IMR-90 (cell line): ENCODE data around the gene PIP5K1B. TPM values are rescaled to one million over a fixed set of nuclear protein-coding genes. Genes with fewer than 3 reads are reported as not detected.

Experiments
- ATAC-seq: fragments of 200-7000 bp; cut with Tn5 transposase; 2 replicates; pipeline ENCODE4 v1.9.1; 2020; ENCODE audit warnings: low read depth, mild to moderate bottlenecking, moderate library complexity
- BruUV-seq: library from RNA; stranded (reverse); fragments of 400-500 nt; replicated peaks from 2 replicates; lab custom pipeline; 2021; lab: Mats Ljungman, UMichigan
- CTCF ChIA-PET: fragments of 300-600 bp; formaldehyde crosslinking; extraction: SDS; loops from one replicate; lab custom pipeline; 2021; ENCODE audit warnings: antibody characterized with exemption; lab: Yijun Ruan, JAX
- POLR2A ChIA-PET: fragments of 300-600 bp; sonication (Branson Sonifier 250); formaldehyde crosslinking; loops from one replicate; lab custom pipeline; 2022; ENCODE audit warnings: antibody characterized with exemption; ENCODE audit not compliant: unreplicated experiment; lab: Charles Lee
- DNase-seq: peaks from one replicate; pipeline ENCODE4 v3.0.0; 2013
- H2AFZ ChIP-seq: replicated peaks from 2 replicates; pipeline ENCODE3; 2013; ENCODE audit warnings: low read length, mild to moderate bottlenecking; ENCODE audit not compliant: poor library complexity
- H2AK5ac ChIP-seq: 2 replicates; pipeline ENCODE4 v1.6.1; 2013; ENCODE audit warnings: low read depth, low read length, inconsistent platforms
- H2AK9ac ChIP-seq: replicated peaks from 2 replicates; pipeline ENCODE3; 2013; ENCODE audit warnings: mild to moderate bottlenecking, low read depth, low read length, moderate library complexity; ENCODE audit not compliant: poor library complexity
- H2BK120ac ChIP-seq: 2 replicates; pipeline ENCODE4 v1.6.1; 2013; ENCODE audit warnings: low read depth, low read length, inconsistent platforms
- H2BK15ac ChIP-seq: 3 replicates; pipeline ENCODE4 v1.6.1; 2013; ENCODE audit warnings: low read depth, low read length, inconsistent platforms
- H2BK20ac ChIP-seq: 2 replicates; pipeline ENCODE4 v1.6.1; 2013; ENCODE audit warnings: low read depth, mild to moderate bottlenecking, inconsistent platforms, low read length, moderate library complexity
- H2BK5ac ChIP-seq: 2 replicates; pipeline ENCODE4 v1.6.1; 2013; ENCODE audit warnings: mild to moderate bottlenecking, low read depth, low read length, inconsistent platforms; ENCODE audit not compliant: poor library complexity, severe bottlenecking
- H3K14ac ChIP-seq: replicated peaks from 2 replicates; pipeline ENCODE4 v1.6.1; 2013; ENCODE audit warnings: low read depth, low read length, inconsistent platforms
- H3K18ac ChIP-seq: 2 replicates; pipeline ENCODE4 v1.6.1; 2013; ENCODE audit warnings: low read depth, low read length, control low read depth
- H3K23ac ChIP-seq: 2 replicates; pipeline ENCODE4 v1.6.1; 2013; ENCODE audit warnings: low read depth, low read length, inconsistent platforms
- H3K27ac ChIP-seq: 2 replicates; pipeline ENCODE4 v1.5.1; 2013; ENCODE audit warnings: mild to moderate bottlenecking, control low read depth, low read length; ENCODE audit not compliant: insufficient read depth
- H3K27me3 ChIP-seq: 2 replicates; pipeline ENCODE4 v1.6.1; 2013; ENCODE audit warnings: low read length; ENCODE audit not compliant: control insufficient read depth, insufficient read depth
- H3K36me3 ChIP-seq: 2 replicates; pipeline ENCODE4 v1.6.1; 2013; ENCODE audit warnings: low read length, mixed read lengths; ENCODE audit not compliant: control insufficient read depth, insufficient read depth
- H3K4ac ChIP-seq: 2 replicates; pipeline ENCODE4 v1.6.1; 2013; ENCODE audit warnings: low read depth, low read length, inconsistent platforms
- H3K4me1 ChIP-seq: 2 replicates; pipeline ENCODE4 v1.6.1; 2013; ENCODE audit warnings: low read length, mixed read lengths; ENCODE audit not compliant: control insufficient read depth, insufficient read depth
- H3K4me2 ChIP-seq: 2 replicates; pipeline ENCODE4 v1.6.1; 2013; ENCODE audit warnings: low read depth, mild to moderate bottlenecking, control low read depth, low read length, moderate library complexity
- H3K4me3 ChIP-seq: 2 replicates; pipeline ENCODE4 v1.5.1; 2013; ENCODE audit warnings: low read depth, mild to moderate bottlenecking, control low read depth, low read length, moderate library complexity; ENCODE audit not compliant: insufficient read depth
- H3K56ac ChIP-seq: 2 replicates; pipeline ENCODE4 v1.6.1; 2013; ENCODE audit warnings: low read length, inconsistent platforms; ENCODE audit not compliant: insufficient read depth; ENCODE audit errors: extremely low read depth
- H3K79me1 ChIP-seq, 2 experiments: 2 replicates each; pipeline ENCODE4 v1.6.1; 2013; ENCODE audit warnings: low read length in 2 of 2, inconsistent platforms in 1 of 2, low read depth in 1 of 2
- H3K9ac ChIP-seq: 2 replicates; pipeline ENCODE4 v1.6.1; 2013; ENCODE audit warnings: low read depth, low read length, control low read depth
- H3K9me1 ChIP-seq: 2 replicates; pipeline ENCODE4 v1.6.1; 2013; ENCODE audit warnings: low read length, inconsistent platforms; ENCODE audit not compliant: insufficient read depth
- H3K9me3 ChIP-seq: 2 replicates; pipeline ENCODE4 v1.6.1; 2013; ENCODE audit warnings: low read length; ENCODE audit not compliant: control insufficient read depth, insufficient read depth
- H4K20me1 ChIP-seq: 2 replicates; pipeline ENCODE4 v1.6.1; 2013; ENCODE audit warnings: low read length, inconsistent platforms; ENCODE audit not compliant: insufficient read depth
- H4K5ac ChIP-seq: 2 replicates; pipeline ENCODE4 v1.6.1; 2013; ENCODE audit warnings: mild to moderate bottlenecking, low read depth, low read length, control low read depth
- H4K8ac ChIP-seq, 2 experiments: 2 replicates each; pipeline ENCODE4 v1.6.1; 2013; ENCODE audit warnings: low read depth in 2 of 2, low read length in 2 of 2, control low read depth in 1 of 2, inconsistent platforms in 1 of 2
- H4K91ac ChIP-seq: 2 replicates; pipeline ENCODE4 v1.6.1; 2013; ENCODE audit warnings: low read depth, low read length, inconsistent platforms; ENCODE audit not compliant: insufficient read depth
- BHLHE40 ChIP-seq: fragments of 150-350 bp; IDR thresholded peaks from 2 replicates; pipeline ENCODE4 v1.6.1; 2016; ENCODE audit warnings: mild to moderate bottlenecking, low read depth, low read length
- CEBPB ChIP-seq: IDR thresholded peaks from 2 replicates; pipeline ENCODE4 v1.6.1; 2012; ENCODE audit warnings: low read depth, low read length, improper control_type of control experiment
- CHD1 ChIP-seq: IDR thresholded peaks from 2 replicates; pipeline ENCODE4 v1.6.1; 2012; ENCODE audit warnings: low read depth, low read length, improper control_type of control experiment
- FOS ChIP-seq: fragments of 150-350 bp; IDR thresholded peaks from 2 replicates; pipeline ENCODE4 v1.6.1; 2016; ENCODE audit warnings: low read depth, low read length
- MAFK ChIP-seq: IDR thresholded peaks from 2 replicates; pipeline ENCODE4 v1.6.1; 2012; ENCODE audit warnings: low read depth, low read length, improper control_type of control experiment
- MAZ ChIP-seq: IDR thresholded peaks from 2 replicates; pipeline ENCODE4 v1.6.1; 2012; ENCODE audit warnings: low read depth, mild to moderate bottlenecking, low read length, improper control_type of control experiment, moderate library complexity, borderline replicate concordance
- MXI1 ChIP-seq: IDR thresholded peaks from 2 replicates; pipeline ENCODE4 v1.6.1; 2012; ENCODE audit warnings: low read depth, mild to moderate bottlenecking, low read length, moderate library complexity, borderline replicate concordance
- NFE2L2 ChIP-seq: fragments of 150-350 bp; IDR thresholded peaks from 2 replicates; pipeline ENCODE4 v1.6.1; 2016; ENCODE audit warnings: low read depth, mild to moderate bottlenecking, low read length
- POLR2A ChIP-seq: IDR thresholded peaks from 2 replicates; pipeline ENCODE4 v1.6.1; 2012; ENCODE audit warnings: mild to moderate bottlenecking, low read depth, low read length
- RAD21 ChIP-seq: IDR thresholded peaks from 2 replicates; pipeline ENCODE4 v1.6.1; 2012; ENCODE audit warnings: low read length, improper control_type of control experiment
- RCOR1 ChIP-seq: IDR thresholded peaks from 2 replicates; pipeline ENCODE4 v1.6.1; 2012; ENCODE audit warnings: mild to moderate bottlenecking, low read length, improper control_type of control experiment; ENCODE audit not compliant: insufficient replicate concordance
- RFX5 ChIP-seq: IDR thresholded peaks from 2 replicates; pipeline ENCODE4 v1.8.0; 2012; ENCODE audit warnings: low read depth, mild to moderate bottlenecking, low read length, moderate library complexity
- SMC3 ChIP-seq: fragments of 150-350 bp; IDR thresholded peaks from 2 replicates; pipeline ENCODE4 v1.6.1; 2016; ENCODE audit warnings: low read depth, mild to moderate bottlenecking, antibody characterized with exemption, low read length, moderate library complexity
- USF2 ChIP-seq: fragments of 150-350 bp; IDR thresholded peaks from 2 replicates; pipeline ENCODE4 v1.6.1; 2017; ENCODE audit warnings: mild to moderate bottlenecking, antibody characterized with exemption, low read length, low read depth
- WGBS, 2 experiments: methylation state at CpG; one replicate each; pipeline versions ENCODE4 v1.1.5 to v1.1.7; 2013; ENCODE audit warnings: missing lambda C conversion rate in 2 of 2; ENCODE audit not compliant: insufficient read length in 1 of 2; ENCODE audit errors: extremely low coverage in 2 of 2; 5-methylcytosine and 5-hydroxymethylcytosine counted together
- dilution Hi-C: fragments of 300-500 bp; cut with HindIII; formaldehyde crosslinking; loops from one replicate; pipeline ENCODE4 v1.14.3; 2018; ENCODE audit warnings: low sequenced_read_pairs; ENCODE audit not compliant: unreplicated experiment
- in situ Hi-C: fragments of 300-500 bp; cut with MboI; formaldehyde crosslinking; loops from 3 replicates; pipeline ENCODE4 v1.14.3; 2019; ENCODE audit warnings: low sequenced_read_pairs, inconsistent platforms, mixed read lengths
- intact Hi-C: fragments of 100-400 bp; cut with micrococcal nuclease; formaldehyde crosslinking; loops from 2 replicates; pipeline ENCODE4 v1.10.0; 2022
- polyA plus RNA-seq, 3 experiments: library from polyadenylated mRNA; depleted of rRNA; stranded (reverse); fragments of >200 nt; gene quantifications; 2 replicates each; pipeline ENCODE4 v1.2.3, GENCODE V29; 2012; ENCODE audit warnings: low replicate concordance in 1 of 3
- total RNA-seq: library from RNA; depleted of rRNA; stranded (reverse); fragments of >200 nt; gene quantifications from 2 replicates; pipeline ENCODE4 v1.2.3, GENCODE V29; 2012
- TF ChIP-seq, protein P1 (sequence below): conservative IDR thresholded peaks from 2 replicates; pipeline ENCODE4 v1.5.1; 2012; ENCODE audit warnings: mild to moderate bottlenecking, low read depth, low read length, improper control_type of control experiment
- TF ChIP-seq, protein P2 (sequence below): fragments of 150-350 bp; IDR thresholded peaks from 2 replicates; pipeline ENCODE4 v1.6.1; 2016; ENCODE audit warnings: low read depth, mild to moderate bottlenecking, low read length, moderate library complexity, borderline replicate concordance

Gene PIP5K1B
- total and polyA plus RNA-seq, 2 of the 4 experiments (the other 2 are of a cell fraction): not detected

GRCh38 chr9:68907910-68908309, 202.9 kb downstream of the PIP5K1B start:
- Histone ChIP-seq H3K9me1 (no peaks in the 10 kb centered on the region), H3K4ac (no peak overlapping the region), H3K9me3 (no peaks in the 10 kb centered on the region), H3K4me2 (no peak overlapping the region), H4K91ac (no peak overlapping the region), H3K18ac (no peak overlapping the region), H3K4me3 (no peak overlapping the region), H2AK9ac (no peak overlapping the region), H3K79me1 (no peaks in the 10 kb centered on the region), H2BK5ac (no peak overlapping the region), H2AFZ (no peak overlapping the region), H3K27ac (no peak overlapping the region), H3K36me3 (no peaks in the 10 kb centered on the region), H3K9ac (no peak overlapping the region), H3K23ac (no peak overlapping the region), H2BK120ac (no peak overlapping the region), H2BK20ac (no peak overlapping the region), H4K5ac (no peak overlapping the region), H3K27me3 (no peaks in the 10 kb centered on the region; the same call in 1 of the 2 replicates), H3K14ac (no peak overlapping the region), H3K4me1 (no peaks in the 10 kb centered on the region), H3K56ac (no peak overlapping the region), H4K8ac (no peak overlapping the region), H4K20me1 (no peaks in the 10 kb centered on the region), H2BK15ac (no peak overlapping the region), H2AK5ac (no peak overlapping the region)
- no peak for DNase-seq
- WGBS, 2 experiments: 17% methylated on average over 1 of the region's 2 CpGs; no CpG with 5 or more reads in 1 of the 2 experiments
- dilution Hi-C loops (no loop called here), in situ Hi-C loops (no loop called here), intact Hi-C loops (no loop called here)
- ATAC-seq: no peak
- ChIA-PET POLR2A (no interaction called here), CTCF (interaction anchor here (0.6 kb wide), 1 partner anchor 10 kb away, joined by 6 read pairs; no protein-coding TSS in a partner anchor)
- TF ChIP-seq BHLHE40: no peak
- no peak for TF ChIP-seq RFX5
- no peak for TF ChIP-seq CEBPB
- TF ChIP-seq NFE2L2: no peak
- no peak for TF ChIP-seq RCOR1
- no peak for TF ChIP-seq CHD1
- TF ChIP-seq MAZ: no peak
- TF ChIP-seq, protein P1, sequence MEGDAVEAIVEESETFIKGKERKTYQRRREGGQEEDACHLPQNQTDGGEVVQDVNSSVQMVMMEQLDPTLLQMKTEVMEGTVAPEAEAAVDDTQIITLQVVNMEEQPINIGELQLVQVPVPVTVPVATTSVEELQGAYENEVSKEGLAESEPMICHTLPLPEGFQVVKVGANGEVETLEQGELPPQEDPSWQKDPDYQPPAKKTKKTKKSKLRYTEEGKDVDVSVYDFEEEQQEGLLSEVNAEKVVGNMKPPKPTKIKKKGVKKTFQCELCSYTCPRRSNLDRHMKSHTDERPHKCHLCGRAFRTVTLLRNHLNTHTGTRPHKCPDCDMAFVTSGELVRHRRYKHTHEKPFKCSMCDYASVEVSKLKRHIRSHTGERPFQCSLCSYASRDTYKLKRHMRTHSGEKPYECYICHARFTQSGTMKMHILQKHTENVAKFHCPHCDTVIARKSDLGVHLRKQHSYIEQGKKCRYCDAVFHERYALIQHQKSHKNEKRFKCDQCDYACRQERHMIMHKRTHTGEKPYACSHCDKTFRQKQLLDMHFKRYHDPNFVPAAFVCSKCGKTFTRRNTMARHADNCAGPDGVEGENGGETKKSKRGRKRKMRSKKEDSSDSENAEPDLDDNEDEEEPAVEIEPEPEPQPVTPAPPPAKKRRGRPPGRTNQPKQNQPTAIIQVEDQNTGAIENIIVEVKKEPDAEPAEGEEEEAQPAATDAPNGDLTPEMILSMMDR: no peak
- TF ChIP-seq FOS: no peak
- no peak for TF ChIP-seq MXI1
- TF ChIP-seq SMC3: no peak
- no peak for TF ChIP-seq USF2
- TF ChIP-seq MAFK: no peak
- TF ChIP-seq RAD21: no peak
- TF ChIP-seq POLR2A: no peak
- TF ChIP-seq, protein P2, sequence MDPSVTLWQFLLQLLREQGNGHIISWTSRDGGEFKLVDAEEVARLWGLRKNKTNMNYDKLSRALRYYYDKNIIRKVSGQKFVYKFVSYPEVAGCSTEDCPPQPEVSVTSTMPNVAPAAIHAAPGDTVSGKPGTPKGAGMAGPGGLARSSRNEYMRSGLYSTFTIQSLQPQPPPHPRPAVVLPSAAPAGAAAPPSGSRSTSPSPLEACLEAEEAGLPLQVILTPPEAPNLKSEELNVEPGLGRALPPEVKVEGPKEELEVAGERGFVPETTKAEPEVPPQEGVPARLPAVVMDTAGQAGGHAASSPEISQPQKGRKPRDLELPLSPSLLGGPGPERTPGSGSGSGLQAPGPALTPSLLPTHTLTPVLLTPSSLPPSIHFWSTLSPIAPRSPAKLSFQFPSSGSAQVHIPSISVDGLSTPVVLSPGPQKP: no peak
- BruUV-seq: no TSS peak
